Measurements from ENCODE around the gene KLHDC7B. TPM values are rescaled to one million over a fixed set of nuclear protein-coding genes. Genes with fewer than 3 reads are reported as not detected.

KLHDC7B gene
- total RNA-seq, 1 experiment from 2014 or later, result not detected

GRCh38 chr22:50582493-50583293 lies 37.0 kb downstream of the KLHDC7B start, which contains the start of gene CHKB (continued):
- TF ChIP-seq, protein P1, sequence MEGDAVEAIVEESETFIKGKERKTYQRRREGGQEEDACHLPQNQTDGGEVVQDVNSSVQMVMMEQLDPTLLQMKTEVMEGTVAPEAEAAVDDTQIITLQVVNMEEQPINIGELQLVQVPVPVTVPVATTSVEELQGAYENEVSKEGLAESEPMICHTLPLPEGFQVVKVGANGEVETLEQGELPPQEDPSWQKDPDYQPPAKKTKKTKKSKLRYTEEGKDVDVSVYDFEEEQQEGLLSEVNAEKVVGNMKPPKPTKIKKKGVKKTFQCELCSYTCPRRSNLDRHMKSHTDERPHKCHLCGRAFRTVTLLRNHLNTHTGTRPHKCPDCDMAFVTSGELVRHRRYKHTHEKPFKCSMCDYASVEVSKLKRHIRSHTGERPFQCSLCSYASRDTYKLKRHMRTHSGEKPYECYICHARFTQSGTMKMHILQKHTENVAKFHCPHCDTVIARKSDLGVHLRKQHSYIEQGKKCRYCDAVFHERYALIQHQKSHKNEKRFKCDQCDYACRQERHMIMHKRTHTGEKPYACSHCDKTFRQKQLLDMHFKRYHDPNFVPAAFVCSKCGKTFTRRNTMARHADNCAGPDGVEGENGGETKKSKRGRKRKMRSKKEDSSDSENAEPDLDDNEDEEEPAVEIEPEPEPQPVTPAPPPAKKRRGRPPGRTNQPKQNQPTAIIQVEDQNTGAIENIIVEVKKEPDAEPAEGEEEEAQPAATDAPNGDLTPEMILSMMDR (IDR thresholded peaks at IDR 0.05), result no peak
- peak; percentile 32; the same call in 1 of the 2 replicates for TF ChIP-seq ESRRA (CRISPR knock-in tag; IDR thresholded peaks at IDR 0.05; ENCODE audit: borderline replicate concordance)
- no peak for TF ChIP-seq RORB (CRISPR knock-in tag; IDR thresholded peaks at IDR 0.05)
- TF ChIP-seq, protein P2, sequence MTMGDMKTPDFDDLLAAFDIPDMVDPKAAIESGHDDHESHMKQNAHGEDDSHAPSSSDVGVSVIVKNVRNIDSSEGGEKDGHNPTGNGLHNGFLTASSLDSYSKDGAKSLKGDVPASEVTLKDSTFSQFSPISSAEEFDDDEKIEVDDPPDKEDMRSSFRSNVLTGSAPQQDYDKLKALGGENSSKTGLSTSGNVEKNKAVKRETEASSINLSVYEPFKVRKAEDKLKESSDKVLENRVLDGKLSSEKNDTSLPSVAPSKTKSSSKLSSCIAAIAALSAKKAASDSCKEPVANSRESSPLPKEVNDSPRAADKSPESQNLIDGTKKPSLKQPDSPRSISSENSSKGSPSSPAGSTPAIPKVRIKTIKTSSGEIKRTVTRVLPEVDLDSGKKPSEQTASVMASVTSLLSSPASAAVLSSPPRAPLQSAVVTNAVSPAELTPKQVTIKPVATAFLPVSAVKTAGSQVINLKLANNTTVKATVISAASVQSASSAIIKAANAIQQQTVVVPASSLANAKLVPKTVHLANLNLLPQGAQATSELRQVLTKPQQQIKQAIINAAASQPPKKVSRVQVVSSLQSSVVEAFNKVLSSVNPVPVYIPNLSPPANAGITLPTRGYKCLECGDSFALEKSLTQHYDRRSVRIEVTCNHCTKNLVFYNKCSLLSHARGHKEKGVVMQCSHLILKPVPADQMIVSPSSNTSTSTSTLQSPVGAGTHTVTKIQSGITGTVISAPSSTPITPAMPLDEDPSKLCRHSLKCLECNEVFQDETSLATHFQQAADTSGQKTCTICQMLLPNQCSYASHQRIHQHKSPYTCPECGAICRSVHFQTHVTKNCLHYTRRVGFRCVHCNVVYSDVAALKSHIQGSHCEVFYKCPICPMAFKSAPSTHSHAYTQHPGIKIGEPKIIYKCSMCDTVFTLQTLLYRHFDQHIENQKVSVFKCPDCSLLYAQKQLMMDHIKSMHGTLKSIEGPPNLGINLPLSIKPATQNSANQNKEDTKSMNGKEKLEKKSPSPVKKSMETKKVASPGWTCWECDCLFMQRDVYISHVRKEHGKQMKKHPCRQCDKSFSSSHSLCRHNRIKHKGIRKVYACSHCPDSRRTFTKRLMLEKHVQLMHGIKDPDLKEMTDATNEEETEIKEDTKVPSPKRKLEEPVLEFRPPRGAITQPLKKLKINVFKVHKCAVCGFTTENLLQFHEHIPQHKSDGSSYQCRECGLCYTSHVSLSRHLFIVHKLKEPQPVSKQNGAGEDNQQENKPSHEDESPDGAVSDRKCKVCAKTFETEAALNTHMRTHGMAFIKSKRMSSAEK (CRISPR knock-in tag; IDR thresholded peaks at IDR 0.05; ENCODE audit: borderline replicate concordance), result no peak
- TF ChIP-seq, protein P3, sequence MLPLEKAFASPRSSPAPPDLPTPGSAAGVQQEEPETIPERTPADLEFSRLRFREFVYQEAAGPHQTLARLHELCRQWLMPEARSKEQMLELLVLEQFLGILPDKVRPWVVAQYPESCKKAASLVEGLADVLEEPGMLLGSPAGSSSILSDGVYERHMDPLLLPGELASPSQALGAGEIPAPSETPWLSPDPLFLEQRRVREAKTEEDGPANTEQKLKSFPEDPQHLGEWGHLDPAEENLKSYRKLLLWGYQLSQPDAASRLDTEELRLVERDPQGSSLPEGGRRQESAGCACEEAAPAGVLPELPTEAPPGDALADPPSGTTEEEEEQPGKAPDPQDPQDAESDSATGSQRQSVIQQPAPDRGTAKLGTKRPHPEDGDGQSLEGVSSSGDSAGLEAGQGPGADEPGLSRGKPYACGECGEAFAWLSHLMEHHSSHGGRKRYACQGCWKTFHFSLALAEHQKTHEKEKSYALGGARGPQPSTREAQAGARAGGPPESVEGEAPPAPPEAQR (CRISPR knock-in tag; IDR thresholded peaks at IDR 0.05), result no peak
- TF ChIP-seq ZNF396 (CRISPR knock-in tag; IDR thresholded peaks at IDR 0.05; ENCODE audit: borderline replicate concordance), result no peak
- TF ChIP-seq, protein P4, sequence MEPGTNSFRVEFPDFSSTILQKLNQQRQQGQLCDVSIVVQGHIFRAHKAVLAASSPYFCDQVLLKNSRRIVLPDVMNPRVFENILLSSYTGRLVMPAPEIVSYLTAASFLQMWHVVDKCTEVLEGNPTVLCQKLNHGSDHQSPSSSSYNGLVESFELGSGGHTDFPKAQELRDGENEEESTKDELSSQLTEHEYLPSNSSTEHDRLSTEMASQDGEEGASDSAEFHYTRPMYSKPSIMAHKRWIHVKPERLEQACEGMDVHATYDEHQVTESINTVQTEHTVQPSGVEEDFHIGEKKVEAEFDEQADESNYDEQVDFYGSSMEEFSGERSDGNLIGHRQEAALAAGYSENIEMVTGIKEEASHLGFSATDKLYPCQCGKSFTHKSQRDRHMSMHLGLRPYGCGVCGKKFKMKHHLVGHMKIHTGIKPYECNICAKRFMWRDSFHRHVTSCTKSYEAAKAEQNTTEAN (CRISPR knock-in tag; IDR thresholded peaks at IDR 0.05), result 0 out of 2 replicates have a peak, but pooled peaks have one; percentile 67

GRCh38 chr22:50583294-50583861 lies 37.7 kb downstream of the KLHDC7B start:
- Mint-ChIP-seq H3K4me3 (peak overlapping the region; percentile 97), H3K36me3 (peaks cover 7% of the 10 kb centered on the region), H3K4me1 (peaks cover 9% of the 10 kb centered on the region), H3K27ac (peak overlapping the region; percentile 87), H3K9me3 (no peaks in the 10 kb centered on the region), H3K27me3 (ENCODE audit: low read depth) (peaks cover 14% of the 10 kb centered on the region)
- CTCF ChIA-PET, result interaction anchor here (1.1 to 1.7 kb wide), 6 partner anchors 29 to 116 kb away, joined by 3 to 11 read pairs (median 5); partner anchors contain the start of gene SCO2
- DNase-seq (ENCODE audit: low spot score), result no peak
- ATAC-seq, result peak; percentile 3
- POLR2A ChIA-PET, result interaction anchor here (1.0 to 1.4 kb wide), 2 partner anchors 58 to 76 kb away, joined by 3 to 6 read pairs; partner anchors contain the start of genes LMF2, NCAPH2 and SCO2
- no peak for TF ChIP-seq NFYB (CRISPR knock-in tag; conservative IDR thresholded peaks at IDR 0.05; ENCODE audit: low read depth)
- TF ChIP-seq FOXK1 (CRISPR knock-in tag; IDR thresholded peaks at IDR 0.05), result no peak
- no peak for TF ChIP-seq E2F1 (CRISPR knock-in tag; IDR thresholded peaks at IDR 0.05)
- no peak for TF ChIP-seq JUN (CRISPR knock-in tag; IDR thresholded peaks at IDR 0.05)
- no peak for TF ChIP-seq MLX (CRISPR knock-in tag; IDR thresholded peaks at IDR 0.05)
- TF ChIP-seq ZNF232 (CRISPR knock-in tag; IDR thresholded peaks at IDR 0.05), result 0 out of 2 replicates have a peak, but pooled peaks have one; percentile 67
- no peak for TF ChIP-seq ARID4B (CRISPR knock-in tag; IDR thresholded peaks at IDR 0.05; ENCODE audit: borderline replicate concordance)
- no peak for TF ChIP-seq TCF7 (CRISPR knock-in tag; IDR thresholded peaks at IDR 0.05; ENCODE audit: low read depth)
